NCI-H146 (cell line): ENCODE data around the gene CORO6.
"Not testable (repeated sequence)": the region's sequence is repeated elsewhere in the genome, so short reads cannot be mapped to it uniquely, and the experiment has no call there.

ENCODE experiments used
- DNase-seq: peaks from one replicate; lab custom pipeline; 2025; lab: John Stamatoyannopoulos, UW

The CORO6 gene

DNA sequence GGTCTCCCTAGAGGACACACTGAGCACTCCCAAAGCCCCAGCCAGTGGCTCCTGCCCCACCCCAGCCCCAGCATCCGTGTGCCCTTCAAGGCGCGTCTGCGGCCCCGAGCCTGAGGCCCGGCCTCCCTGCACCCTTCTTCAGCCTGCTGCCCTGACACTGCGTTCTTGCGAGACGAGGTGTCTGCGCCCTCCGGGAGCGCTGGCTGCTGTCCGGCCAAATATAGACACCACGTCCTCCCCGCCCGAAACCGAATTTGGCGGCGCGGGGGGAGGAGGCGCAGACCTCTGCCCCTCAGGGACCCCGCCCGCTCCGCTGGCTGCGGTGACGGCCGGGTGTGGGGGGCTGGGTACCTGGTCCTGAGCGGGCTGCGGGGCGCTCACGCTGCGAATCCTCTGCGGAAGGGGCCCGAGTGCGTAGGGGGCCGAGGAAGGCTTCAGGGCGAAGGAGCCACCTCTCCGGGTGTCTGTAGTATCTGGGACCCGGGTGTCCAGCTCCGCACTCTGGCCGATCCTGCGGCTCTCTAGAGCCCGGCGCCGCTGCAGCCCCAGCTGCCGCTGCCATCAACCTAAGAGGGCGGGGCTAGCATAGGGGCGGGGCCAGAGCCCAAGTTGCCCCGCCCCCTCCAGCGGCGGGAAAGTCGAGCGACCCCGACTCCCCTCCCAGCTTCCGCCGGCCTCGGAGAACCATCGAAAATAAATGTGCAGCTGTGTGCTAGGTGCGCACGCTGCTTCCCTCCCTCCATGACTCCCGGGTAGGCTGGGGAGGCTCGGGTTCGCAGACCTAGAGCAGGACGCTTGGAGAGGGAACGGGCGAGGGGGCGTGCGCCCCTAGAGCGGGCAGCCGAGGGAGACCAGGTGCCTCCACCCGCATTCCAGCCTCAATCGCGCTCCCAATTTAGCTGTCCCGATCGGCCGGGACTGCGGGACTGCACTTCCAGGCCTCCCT, at the start of gene CORO6:
Gene CORO6, minus strand, starts transcription at position 576 of the 946 bp plus-strand sequence. CDS start 1,491 bp downstream, outside the sequence.
- DNase-seq, result peak; percentile 82

DNA sequence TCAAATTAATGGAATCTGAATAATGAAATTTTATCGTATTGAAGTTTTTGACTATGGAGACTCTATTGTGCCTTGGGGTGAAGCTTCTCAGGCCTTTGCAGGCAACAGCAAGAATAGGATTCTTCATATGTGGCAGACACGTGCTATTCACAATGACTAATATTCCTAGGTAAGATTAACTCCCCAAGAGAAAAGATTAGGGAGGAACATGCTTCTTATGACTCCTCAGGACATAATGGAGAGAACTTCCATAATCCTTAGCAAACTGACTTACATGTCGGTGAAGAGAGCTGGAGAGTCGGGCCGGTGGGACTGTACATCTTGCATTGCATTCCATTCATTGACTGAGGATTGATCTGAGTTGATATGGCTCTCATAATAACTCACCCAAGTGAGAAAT, 48.9 kb upstream of the CORO6 start:
- no peak for DNase-seq

DNA sequence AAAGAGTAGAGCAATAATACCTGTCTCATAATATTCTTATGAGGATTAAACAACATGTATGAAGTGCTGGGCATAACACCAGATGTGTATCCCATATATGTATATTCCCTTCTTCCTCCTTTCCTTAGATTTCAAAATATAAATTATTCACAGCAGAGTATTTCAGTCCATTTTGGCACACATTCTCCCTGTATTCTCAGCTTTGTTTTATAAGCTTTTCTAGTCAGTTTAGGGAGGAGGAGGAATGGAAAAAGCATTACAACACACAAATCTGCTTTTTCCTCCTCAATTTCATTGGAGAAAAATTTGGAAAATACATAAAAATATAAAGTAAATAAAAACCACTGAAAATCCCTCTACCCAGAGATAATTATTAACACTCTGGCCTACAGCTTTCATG, 46.6 kb upstream of the CORO6 start:
- no peak for DNase-seq

DNA sequence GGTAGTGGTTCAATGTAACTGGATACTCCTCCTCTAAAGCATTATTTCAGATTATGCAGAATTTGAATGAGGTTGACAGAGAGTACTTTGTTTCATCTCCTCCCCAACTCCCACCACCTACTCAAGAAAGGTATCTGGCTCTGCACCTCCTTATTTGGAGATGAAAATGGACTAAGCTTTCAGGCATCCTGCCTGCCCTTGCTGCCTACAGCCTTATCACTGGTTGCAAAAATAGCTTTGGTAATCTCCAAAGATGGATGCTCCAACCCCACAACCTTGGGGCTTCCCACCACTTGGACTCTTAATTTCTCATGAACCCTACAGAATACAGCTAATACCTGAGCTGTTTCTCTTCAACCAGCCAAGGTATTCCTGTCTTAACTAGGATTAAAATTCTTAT, 45.3 kb upstream of the CORO6 start:
- DNase-seq, result no peak

DNA sequence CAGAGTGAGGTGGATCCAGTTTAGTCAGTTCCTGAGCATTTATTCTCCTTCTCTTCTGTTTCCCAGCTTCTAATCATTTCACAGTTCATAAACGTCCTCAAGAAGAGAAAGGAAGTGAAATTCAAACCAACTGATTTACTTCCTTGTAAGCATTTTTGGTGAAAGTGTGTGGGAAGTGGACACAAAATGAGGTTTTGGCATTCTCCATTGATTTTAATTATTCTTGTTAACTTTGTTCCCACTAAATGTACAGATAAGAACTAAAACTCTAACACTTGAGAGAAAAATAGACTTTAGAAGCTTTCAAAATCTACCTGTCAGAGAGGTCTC, 42.7 kb upstream of the CORO6 start:
- DNase-seq, result no peak

DNA sequence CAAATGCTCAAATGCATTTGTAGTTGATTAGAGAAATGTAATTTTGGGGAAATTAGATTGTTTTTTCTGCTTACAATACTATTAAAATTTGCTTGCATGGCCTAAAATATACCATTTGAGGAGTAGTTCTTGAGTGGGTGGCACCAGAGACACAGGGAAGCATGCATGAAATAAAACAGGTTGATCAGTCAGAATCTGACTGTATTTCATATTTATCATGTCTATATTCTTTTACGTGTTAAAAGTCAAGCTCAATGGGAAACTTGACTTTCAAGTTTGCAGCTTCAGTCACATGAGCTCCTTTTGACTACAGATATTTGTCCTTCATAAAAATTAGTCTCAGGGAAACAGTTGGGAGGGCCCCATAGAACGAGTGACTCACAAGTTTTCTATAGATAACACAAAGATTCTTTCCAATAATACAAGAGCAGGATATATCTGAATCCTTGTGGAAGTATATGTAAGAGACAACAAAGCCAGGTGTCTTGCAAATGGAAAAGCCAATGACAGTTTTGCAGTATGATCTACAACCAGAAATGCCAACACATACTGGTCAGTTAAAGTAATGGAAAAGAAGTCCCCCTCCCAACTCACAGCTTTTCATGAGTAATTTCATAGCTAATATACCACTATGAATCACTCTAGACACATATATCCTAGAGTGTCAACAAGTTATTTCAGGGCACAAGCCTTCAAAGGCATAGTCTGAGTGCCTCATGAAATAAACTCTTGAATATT, 42.2 kb upstream of the CORO6 start:
- no peak for DNase-seq

DNA sequence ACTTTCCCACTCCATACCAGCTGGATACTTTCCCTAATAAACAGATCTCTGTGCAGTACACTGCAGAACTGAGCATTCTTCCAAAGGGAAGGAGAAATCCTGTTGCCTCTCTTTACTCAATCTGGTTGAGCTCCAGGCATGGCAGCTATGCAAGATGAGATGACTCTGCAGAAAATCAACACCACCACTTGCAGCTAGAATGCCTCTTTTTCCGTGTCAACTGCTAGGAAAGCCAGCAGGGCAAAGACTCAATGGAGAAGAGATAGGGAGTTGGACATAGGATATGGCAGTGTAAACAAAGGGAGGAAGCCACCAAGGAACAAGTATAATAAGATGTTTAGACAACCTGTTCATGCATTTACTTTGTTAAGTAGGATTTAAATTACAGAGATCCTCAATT, 40.4 kb upstream of the CORO6 start:
- DNase-seq, result peak; percentile 47

DNA sequence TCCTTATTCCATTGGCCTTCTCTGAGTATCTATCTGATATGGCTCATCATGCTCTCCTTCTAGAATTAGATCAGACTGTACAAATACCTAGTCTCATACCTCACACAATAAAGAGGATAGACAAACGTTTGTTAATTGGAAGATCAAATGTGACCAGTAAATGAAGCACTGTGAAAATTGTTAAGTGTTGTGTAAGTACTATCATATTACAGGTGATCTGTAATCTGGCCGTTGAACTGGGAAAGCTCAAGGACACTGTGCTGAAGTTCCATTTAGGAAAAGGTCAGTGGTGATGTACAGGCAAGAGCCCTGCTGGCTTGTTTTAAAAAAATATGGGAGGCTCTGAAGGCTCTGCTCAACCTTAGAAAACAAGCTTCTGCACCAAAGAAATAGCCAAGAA, 38.5 kb upstream of the CORO6 start:
- DNase-seq, result peak; percentile 25

DNA sequence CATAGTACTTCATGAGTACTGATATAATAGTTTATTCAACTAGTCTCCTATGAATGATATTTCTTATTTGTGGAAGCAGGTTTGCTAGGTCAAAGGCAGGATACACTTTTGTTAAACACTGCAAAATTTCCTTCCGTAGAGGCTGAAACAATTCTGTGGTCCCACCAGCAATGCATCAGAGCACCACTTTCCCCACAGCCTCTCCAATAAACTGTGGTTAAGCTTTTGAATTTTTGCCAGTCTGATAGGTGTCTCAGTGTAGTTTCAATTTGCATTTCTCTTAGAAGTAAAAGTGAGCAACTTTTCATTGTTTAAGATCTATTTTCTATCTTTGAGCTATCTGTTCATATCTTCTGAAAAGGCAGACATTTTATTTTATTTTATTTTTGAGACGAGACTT, 36.4 kb upstream of the CORO6 start:
- DNase-seq, result no peak

DNA sequence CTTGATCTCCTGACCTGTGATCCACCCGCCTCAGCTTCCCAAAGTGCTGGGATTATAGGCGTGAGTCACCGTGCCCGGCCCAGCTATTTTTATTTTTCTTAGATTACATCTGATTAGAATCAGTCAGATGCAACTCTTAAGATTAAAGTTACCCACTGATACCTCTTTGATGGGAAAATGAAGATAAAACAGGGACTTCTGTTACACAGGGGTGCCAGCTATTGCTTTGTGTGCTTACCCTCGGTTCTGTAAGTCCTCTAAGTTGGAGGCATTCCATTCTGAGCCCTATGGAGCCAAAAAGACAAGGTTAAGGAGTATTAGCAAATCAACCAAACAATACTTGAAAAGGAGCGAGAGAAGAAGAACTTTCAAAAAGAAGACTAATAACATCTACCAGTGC, 32.6 kb upstream of the CORO6 start:
- no peak for DNase-seq

DNA sequence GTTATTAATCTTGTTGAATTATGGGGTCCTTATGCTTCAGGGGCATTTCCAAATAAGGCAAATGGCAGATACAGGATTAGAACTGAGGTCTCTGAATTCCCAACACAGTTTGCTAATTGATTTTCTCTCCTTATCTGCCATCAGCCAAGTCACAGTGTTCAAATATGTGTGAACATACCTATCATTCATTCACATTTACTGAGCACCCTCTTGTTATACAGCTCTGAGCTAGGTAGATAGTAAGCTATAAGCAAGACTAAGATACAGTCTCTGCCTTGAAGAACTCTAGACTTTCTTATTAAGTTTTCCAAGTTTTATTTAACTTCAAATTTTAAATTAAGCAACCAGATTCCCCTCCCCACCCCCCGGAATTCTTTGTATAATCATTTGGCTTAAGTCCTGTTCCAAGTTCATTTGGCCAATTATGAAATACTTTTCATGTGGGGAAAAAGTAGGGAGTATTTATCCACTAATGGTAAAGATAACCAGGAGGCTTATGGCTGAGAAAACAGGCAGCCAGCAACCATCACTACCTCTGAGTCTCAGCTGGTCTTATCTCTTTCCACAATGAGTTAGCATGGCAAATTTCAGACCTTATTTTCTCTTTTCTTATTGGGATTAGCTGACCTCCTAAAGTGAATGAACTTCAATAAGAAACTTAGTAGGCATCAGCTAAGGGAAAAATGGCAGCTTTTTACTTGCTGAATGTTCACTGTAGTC, 31.4 kb upstream of the CORO6 start:
- no peak for DNase-seq

DNA sequence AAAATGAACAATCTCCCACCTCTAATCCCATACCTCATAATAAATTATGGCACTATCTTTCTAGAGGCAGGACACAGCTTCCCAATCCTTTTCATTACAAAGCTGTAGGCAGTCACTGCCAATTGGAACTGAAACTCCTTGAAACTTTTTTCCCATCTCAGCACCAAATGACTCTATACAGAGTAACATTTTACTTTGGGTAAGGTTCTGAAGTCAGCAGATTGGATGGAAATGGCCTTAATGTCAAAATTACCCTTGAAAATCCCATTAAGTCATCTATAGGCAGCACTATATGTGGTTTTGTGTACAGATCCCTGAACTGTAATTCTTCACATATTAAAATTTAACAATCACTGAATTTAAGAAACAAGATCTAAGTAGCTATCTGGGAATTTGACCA, 30.3 kb upstream of the CORO6 start:
- DNase-seq, result no peak

DNA sequence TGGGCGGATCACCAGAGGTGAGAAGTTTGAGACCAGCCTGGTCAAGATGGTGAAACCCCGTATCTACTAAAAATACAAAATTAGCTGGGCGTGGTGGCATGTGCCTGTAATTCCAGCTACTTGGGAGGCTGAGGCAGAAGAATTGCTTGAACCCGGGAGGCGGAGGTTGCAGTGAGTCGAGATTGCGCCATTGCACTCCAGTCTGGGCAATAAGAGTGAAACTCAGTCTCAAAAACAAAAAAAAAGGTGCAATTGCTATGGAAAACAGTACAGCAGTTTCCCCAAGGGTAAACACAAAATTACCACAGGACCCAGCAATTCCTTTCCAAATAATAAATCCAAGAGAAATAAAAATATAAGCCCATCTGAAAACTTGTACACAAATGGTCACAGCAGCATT, 29.2 kb upstream of the CORO6 start:
- not testable (repeated sequence) for DNase-seq

DNA sequence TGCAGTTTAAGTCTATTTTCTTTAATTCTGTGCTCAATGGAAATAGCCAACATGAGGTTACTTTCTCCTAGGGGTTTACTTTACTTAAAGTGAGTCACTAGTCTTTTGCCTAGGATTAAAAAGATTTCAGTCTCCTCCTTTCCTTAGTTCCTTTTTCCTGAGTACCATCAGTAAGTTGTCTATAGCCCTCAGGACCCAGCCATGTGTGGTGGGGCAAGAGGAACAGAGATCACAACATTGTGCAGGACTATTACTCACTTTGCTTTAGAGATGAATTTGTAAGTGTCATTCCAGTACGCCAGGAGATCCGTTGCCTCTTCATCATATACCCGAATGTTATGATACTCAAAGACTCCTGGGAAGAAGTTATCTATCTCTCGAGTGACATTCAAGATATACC, 27.7 kb upstream of the CORO6 start:
- no peak for DNase-seq

DNA sequence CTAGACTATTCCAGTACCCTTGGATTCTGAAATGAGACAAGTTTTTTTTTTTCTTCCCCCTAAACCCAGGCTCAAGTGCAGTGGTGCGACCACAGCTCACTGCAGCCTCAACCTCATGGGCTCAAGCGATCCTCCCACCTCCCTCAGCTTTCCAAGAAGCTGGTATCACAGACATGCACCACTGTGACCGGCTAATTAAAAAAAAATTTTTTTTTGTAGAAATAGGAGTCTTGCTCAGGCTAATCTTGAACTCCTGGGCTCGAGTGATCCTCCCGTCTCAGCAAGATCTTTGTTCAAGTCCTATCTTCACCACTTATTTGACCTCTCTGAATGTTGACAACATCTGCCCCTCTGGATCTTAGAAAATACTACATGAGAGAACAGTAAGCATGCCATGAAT, 26.6 kb upstream of the CORO6 start:
- no peak for DNase-seq

DNA sequence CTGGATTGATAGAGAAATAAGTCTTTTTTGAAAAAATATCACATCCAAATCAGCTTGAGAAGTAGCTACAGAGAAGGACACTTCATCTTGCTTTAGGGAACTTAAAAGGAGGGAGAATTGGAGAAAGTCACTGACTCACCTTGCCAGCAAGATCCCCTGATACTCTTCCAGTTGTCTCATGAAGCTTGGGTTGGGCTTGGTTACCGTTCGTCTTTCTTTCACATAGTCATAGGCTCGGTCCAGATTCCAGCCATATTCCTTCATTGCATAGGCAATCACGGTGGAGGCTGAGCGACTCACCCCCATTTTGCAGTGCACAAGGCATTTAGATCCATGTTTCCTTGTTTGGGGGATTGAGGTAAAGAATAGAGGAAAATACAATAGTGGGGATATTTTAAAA, 25.3 kb upstream of the CORO6 start:
- no peak for DNase-seq

DNA sequence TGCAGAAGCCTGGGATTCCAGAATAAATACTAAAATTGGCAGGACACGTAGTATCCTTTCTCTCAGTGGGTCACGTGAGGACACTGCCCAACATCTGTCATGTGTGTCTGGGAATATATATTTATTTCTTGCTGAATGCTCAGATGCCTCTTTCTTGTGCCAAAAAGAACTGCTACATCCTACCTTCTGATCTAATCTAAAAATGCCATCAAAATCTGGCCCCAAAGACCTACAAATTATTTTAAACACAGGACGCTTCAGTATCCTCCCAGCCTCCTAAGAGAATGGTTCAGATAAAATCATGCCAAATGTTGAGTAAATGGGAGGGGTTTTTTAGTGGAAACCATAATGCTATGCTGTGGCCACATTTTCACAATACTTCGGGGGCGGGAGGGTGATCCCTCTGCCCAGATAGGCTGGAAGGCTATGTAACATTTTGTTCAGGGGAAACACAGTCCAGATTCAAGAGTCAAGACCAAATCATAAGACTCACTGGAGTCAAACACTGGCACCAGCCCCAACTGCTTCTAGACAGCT, 22.9 kb upstream of the CORO6 start:
- DNase-seq, result no peak

DNA sequence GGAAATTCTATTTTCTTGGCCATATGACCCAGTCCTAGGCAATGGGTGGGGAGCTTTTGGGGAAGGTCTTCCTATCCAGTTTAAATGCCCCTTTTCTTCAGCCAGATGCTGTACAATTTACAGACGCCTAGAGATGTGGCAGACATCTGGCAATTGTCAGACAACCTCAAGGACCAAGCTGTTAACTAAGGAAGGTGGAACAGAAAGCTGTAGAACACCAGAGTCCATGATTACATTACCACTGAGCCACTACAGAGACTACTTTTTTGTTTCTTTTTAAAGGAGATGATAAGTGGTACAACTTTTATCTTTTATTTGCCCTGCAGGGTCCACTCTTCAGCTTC, 21.1 kb upstream of the CORO6 start:
- no peak for DNase-seq

DNA sequence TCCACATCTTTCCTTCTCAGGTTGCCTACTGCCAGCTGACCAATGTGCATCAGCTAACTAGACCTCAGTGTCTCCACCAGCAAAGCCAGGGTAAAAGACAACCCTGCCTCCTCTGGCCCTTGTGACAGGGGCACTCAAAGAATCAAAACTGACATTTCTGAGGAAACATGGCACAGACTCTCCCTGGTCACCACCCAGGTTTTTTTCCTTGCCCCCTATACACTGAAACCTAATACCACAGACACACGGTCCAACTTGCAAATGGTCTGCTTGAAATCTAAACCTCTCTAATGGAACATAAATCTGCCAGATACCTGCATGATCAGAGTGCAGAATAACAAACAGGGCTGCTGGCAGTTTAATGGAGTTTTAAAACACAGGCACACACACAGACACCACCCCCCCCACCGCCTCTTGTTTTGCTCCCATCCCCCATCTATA, 19.5 kb upstream of the CORO6 start:
- no peak for DNase-seq

DNA sequence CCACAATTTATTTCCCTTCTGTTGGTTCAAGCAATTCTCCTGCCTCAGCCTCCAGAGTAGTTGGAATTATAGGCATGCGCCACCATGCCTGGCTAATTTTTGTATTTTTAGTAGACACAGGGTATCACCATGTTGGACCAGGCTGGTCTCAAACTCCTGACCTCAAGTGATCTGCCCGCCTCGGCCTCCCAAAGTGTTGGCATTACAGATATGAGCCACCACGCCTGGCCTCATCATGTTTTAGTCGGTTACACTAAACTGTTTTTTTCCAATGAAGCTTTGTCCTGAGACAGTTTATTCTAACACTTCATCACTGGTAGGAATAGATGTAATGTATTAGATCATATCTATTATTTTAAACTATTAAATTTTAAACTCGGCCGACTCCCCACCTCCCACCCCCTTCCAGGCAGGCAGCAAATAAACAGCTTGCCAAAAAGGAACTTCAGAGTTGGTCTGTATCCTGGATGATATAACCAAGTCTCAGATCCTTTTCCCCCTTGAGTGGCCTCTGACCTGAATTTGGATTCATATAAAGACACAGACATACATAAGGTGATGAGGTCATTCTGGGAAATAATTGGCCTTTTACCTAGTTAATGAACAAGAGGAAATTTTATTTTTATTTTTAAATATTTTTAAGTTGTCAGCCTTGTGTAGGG, 18.4 kb upstream of the CORO6 start:
- no peak for DNase-seq

DNA sequence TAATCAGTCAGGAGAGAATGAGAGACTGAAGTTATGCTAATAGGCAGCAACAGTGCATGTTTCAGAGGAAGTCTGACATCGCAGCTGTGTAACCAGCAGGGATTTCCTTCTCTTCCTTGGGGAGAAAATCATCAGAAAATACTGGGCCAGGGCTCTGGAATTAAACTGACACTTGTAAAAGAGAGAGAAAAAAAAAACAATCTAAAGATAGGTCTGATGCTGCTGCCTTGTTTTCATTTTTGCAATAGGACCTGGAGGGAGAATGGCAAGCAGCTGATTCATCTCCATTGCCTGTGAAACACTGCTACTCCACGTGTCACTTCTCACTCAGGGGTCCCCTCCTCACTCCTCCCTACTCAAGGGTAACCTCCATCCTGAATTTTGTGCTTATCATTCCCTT, 17.7 kb upstream of the CORO6 start:
- no peak for DNase-seq

DNA sequence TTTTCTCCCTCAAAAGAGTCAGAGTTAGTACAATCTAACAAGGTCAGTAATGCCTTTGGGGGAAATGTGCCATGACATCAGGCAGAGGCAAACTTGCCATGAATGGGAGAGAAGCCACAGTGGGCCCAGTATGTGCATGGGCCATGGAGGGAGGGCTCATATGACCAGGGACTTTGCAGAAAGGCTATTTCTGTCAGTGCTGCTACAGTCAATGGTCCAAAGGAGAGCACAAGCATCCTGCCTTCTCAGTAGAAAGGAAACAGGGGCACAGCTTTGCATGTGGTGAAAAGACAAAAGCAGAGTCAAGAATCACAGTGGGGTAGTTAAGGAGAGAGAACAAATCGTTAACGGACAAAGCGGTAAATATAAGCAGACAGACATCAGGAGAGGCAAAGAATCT, 11.2 kb upstream of the CORO6 start:
- DNase-seq, result no peak
